Trophoblast cell (in vitro differentiated cells and primary cell): ENCODE measurements around the gene VTI1A.

Experiments
- DNase-seq, 2 donors: peaks; one replicate each; pipeline ENCODE4 v3.0.0-alpha.2; 2016
- H2AFZ ChIP-seq: 2 replicates; pipeline ENCODE4 v1.6.1; 2013; ENCODE audit warnings: low read length, moderate library complexity, mild to moderate bottlenecking; ENCODE audit not compliant: insufficient read depth, poor library complexity
- H2AK5ac ChIP-seq: 2 replicates; pipeline ENCODE4 v1.6.1; 2013; ENCODE audit warnings: mild to moderate bottlenecking, low read length
- H2BK120ac ChIP-seq: 2 replicates; pipeline ENCODE4 v1.6.1; 2013; ENCODE audit warnings: low read length, mild to moderate bottlenecking, moderate library complexity; ENCODE audit not compliant: insufficient read depth, poor library complexity
- H2BK12ac ChIP-seq: 2 replicates; pipeline ENCODE4 v1.6.1; 2013; ENCODE audit warnings: mild to moderate bottlenecking, low read length, moderate library complexity
- H2BK5ac ChIP-seq: 2 replicates; pipeline ENCODE4 v1.6.1; 2013; ENCODE audit warnings: low read length, low read depth, moderate library complexity, mild to moderate bottlenecking; ENCODE audit not compliant: poor library complexity
- H3K14ac ChIP-seq: 2 replicates; pipeline ENCODE4 v1.6.1; 2013; ENCODE audit warnings: mild to moderate bottlenecking, low read length
- H3K18ac ChIP-seq: 2 replicates; pipeline ENCODE4 v1.6.1; 2013; ENCODE audit warnings: mild to moderate bottlenecking, low read length
- H3K23ac ChIP-seq: 2 replicates; pipeline ENCODE4 v1.6.1; 2013; ENCODE audit warnings: low read length
- H3K27ac ChIP-seq: 2 replicates; pipeline ENCODE4 v1.5.1; 2013; ENCODE audit warnings: low read depth, mild to moderate bottlenecking, inconsistent platforms, low read length, moderate library complexity
- H3K27me3 ChIP-seq: 2 replicates; pipeline ENCODE4 v1.6.1; 2013; ENCODE audit warnings: inconsistent platforms, mild to moderate bottlenecking, low read length, moderate library complexity; ENCODE audit not compliant: insufficient read depth
- H3K36me3 ChIP-seq, 2 experiments: 1 replicate in 1 of 2; 2 replicates in 1 of 2; pipeline ENCODE4 v1.6.1; 2013; ENCODE audit warnings: low read length in 2 of 2, mild to moderate bottlenecking in 2 of 2, moderate library complexity in 1 of 2; ENCODE audit not compliant: insufficient read depth in 2 of 2, control insufficient read depth in 1 of 2
- H3K4ac ChIP-seq: 2 replicates; pipeline ENCODE4 v1.6.1; 2013; ENCODE audit warnings: low read depth, mild to moderate bottlenecking, low read length, moderate library complexity
- H3K4me1 ChIP-seq, 2 experiments: 1 replicate in 1 of 2; 2 replicates in 1 of 2; pipeline ENCODE4 v1.6.1; 2013; ENCODE audit warnings: low read length in 2 of 2, mild to moderate bottlenecking in 2 of 2, moderate library complexity in 1 of 2; ENCODE audit not compliant: insufficient read depth in 2 of 2, control insufficient read depth in 1 of 2
- H3K4me2 ChIP-seq: 2 replicates; pipeline ENCODE4 v1.6.1; 2013; ENCODE audit warnings: inconsistent platforms, mild to moderate bottlenecking, low read length, moderate library complexity
- H3K4me3 ChIP-seq: 2 replicates; pipeline ENCODE4 v1.5.1; 2013; ENCODE audit warnings: mild to moderate bottlenecking, low read depth, low read length, inconsistent platforms
- H3K79me1 ChIP-seq: one replicate; pipeline ENCODE4 v1.6.1; 2013; ENCODE audit warnings: low read length
- H3K79me2 ChIP-seq: 2 replicates; pipeline ENCODE4 v1.6.1; 2013; ENCODE audit warnings: low read length, mild to moderate bottlenecking; ENCODE audit not compliant: control insufficient read depth, insufficient read depth, poor library complexity
- H3K9ac ChIP-seq: 2 replicates; pipeline ENCODE4 v1.6.1; 2013; ENCODE audit warnings: mild to moderate bottlenecking, low read length
- H3K9me3 ChIP-seq: 2 replicates; pipeline ENCODE4 v1.6.1; 2013; ENCODE audit warnings: low read depth, mild to moderate bottlenecking, control low read depth, inconsistent platforms, low read length; ENCODE audit not compliant: insufficient read depth
- H4K12ac ChIP-seq: 2 replicates; pipeline ENCODE4 v1.6.1; 2013; ENCODE audit warnings: low read depth, mild to moderate bottlenecking, low read length, moderate library complexity
- H4K8ac ChIP-seq: 2 replicates; pipeline ENCODE4 v1.6.1; 2013; ENCODE audit warnings: low read depth, mild to moderate bottlenecking, low read length, moderate library complexity
- H4K91ac ChIP-seq: one replicate; pipeline ENCODE4 v1.6.1; 2013; ENCODE audit warnings: low read depth, mild to moderate bottlenecking, low read length, moderate library complexity
- WGBS: extraction: QIAGEN DNeasy Blood & Tissue Kit; methylation state at CpG from one replicate; pipeline ENCODE4 v1.1.7; 2013; ENCODE audit warnings: missing lambda C conversion rate; ENCODE audit not compliant: insufficient read length, insufficient coverage; ENCODE audit errors: extremely low coverage; 5-methylcytosine and 5-hydroxymethylcytosine counted together

The VTI1A gene

DNA sequence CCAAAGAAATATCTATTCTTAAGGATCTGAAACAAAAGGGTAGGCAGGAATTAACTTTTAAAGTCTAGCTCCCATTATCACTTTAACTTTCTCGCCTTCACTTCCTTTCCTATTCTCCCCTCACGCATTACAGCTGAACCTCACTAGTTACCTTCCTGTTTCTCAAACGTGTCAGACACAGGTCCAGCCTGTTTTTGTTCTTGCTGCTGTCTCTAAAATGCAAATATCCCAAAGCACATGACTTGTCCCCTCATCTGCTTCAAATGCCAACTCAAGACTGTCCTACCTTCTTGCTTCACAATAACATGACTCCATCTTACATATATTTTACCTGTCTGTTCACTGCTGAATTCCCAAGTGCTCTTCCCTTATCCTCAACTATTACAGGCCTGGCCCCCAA, 17.9 kb upstream of the VTI1A start:
- no peak overlapping the region for H2BK120ac ChIP-seq
- no peak overlapping the region for H2BK12ac ChIP-seq

DNA sequence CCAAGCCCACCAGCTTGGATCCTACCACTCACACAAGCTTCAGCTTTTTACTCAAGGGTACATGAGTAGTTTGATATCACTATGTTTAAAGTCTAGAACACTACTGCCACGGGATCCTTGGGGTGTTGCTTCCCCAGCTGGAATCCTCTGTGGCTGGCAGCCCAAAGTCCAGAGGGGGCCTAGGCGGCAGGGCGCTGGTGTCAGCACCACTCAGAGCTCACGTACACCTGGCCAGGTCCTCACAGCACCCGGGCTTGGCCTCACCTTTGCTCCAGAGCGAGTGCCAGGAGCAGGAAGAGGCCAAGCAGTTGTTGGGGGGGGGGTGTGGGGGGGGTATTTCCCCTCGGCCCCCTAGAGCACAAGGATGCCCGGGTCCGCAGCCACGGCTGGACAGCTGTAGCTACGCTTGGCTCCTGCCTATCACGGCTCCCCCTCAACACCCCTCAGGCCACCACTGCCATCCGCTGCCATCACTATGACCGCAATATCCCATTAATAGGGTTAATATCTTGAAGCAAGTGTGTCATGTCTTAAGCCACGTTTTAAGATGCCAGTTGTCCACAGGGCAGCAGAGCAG, 17.3 kb upstream of the VTI1A start:
- H4K8ac ChIP-seq, result no peak overlapping the region
- no peak overlapping the region for H2BK12ac ChIP-seq
- H3K14ac ChIP-seq, result no peak overlapping the region
- no peak overlapping the region for H3K27ac ChIP-seq
- H3K4ac ChIP-seq, result no peak overlapping the region
- no peak overlapping the region for H3K18ac ChIP-seq
- no peak for DNase-seq
- H4K12ac ChIP-seq, result no peak overlapping the region
- no peak overlapping the region for H4K91ac ChIP-seq
- H3K79me2 ChIP-seq, result no peaks in the 10 kb centered on the region
- H3K79me1 ChIP-seq, result no peaks in the 10 kb centered on the region
- no peak overlapping the region for H2BK5ac ChIP-seq
- H3K9ac ChIP-seq, result no peak overlapping the region
- no peak overlapping the region for H2BK120ac ChIP-seq
- H2AK5ac ChIP-seq, result no peak overlapping the region
- no peak overlapping the region for H3K4me3 ChIP-seq
- peaks cover 0 to 18% of the 10 kb centered on the region in 2 experiments for H3K36me3 ChIP-seq
- H2AFZ ChIP-seq, result no peak overlapping the region
- no CpG with 5 or more reads among the region's 15 CpGs for WGBS
- H3K27me3 ChIP-seq, result no peaks in the 10 kb centered on the region
- H3K9me3 ChIP-seq, result no peaks in the 10 kb centered on the region
- H3K23ac ChIP-seq, result no peak overlapping the region
- H3K4me2 ChIP-seq, result no peak overlapping the region
- H3K4me1 ChIP-seq, result no peaks in the 10 kb centered on the region

More for the DNA sequence above, 17.9 kb upstream of the VTI1A start:
- no peak overlapping the region for H4K91ac ChIP-seq
- WGBS, result 100% methylated on average over 2 of the region's 3 CpGs
- H4K12ac ChIP-seq, result no peak overlapping the region
- H3K4me1 ChIP-seq, result no peaks in the 10 kb centered on the region
- H3K14ac ChIP-seq, result no peak overlapping the region
- no peaks in the 10 kb centered on the region for H3K79me1 ChIP-seq
- no peak overlapping the region for H3K4me2 ChIP-seq
- peaks cover 0 to 17% of the 10 kb centered on the region in 2 experiments for H3K36me3 ChIP-seq
- peak; percentile 32 to 70 for DNase-seq
- H2AK5ac ChIP-seq, result no peak overlapping the region
- H3K79me2 ChIP-seq, result no peaks in the 10 kb centered on the region
- H3K9me3 ChIP-seq, result no peaks in the 10 kb centered on the region
- H4K8ac ChIP-seq, result no peak overlapping the region
- H3K4me3 ChIP-seq, result no peak overlapping the region
- no peak overlapping the region for H2BK5ac ChIP-seq
- H2AFZ ChIP-seq, result no peak overlapping the region
- H3K9ac ChIP-seq, result no peak overlapping the region
- H3K27me3 ChIP-seq, result no peaks in the 10 kb centered on the region
- no peak overlapping the region for H3K23ac ChIP-seq
- H3K4ac ChIP-seq, result no peak overlapping the region
- no peak overlapping the region for H3K27ac ChIP-seq
- H3K18ac ChIP-seq, result no peak overlapping the region

DNA sequence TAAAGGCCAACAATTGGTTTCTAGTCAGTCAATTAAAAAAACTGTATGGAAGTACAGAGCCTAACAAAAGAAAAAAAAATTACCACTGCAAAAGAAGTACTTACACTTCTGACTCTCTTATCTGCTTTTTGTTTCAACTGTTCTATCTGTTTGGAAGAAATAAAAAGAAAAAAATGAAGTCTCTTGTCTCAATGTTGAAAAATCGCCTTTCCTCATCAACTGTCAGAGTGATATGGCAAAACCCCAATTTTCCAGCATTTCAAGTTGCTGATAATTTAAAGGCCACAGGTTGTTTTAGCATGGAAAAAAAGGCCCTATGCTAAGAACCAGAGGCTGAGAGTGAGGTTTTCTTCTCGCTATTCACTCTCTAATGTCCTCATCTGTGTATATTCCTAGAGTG, 13.9 kb upstream of the VTI1A start:
- no peak overlapping the region for H3K23ac ChIP-seq
- H4K91ac ChIP-seq, result no peak overlapping the region
- H3K9ac ChIP-seq, result no peak overlapping the region
- no peak for DNase-seq
- no peak overlapping the region for H3K18ac ChIP-seq
- peaks cover 1 to 23% of the 10 kb centered on the region in 2 experiments for H3K36me3 ChIP-seq
- no peak overlapping the region for H2BK5ac ChIP-seq
- no peaks in the 10 kb centered on the region for H3K79me1 ChIP-seq
- no peak overlapping the region for H4K12ac ChIP-seq
- H3K4me3 ChIP-seq, result no peak overlapping the region
- H3K9me3 ChIP-seq, result no peaks in the 10 kb centered on the region
- H3K27me3 ChIP-seq, result no peaks in the 10 kb centered on the region
- no CpG with 5 or more reads among the region's 2 CpGs for WGBS
- H3K4me1 ChIP-seq, result no peaks in the 10 kb centered on the region
- no peak overlapping the region for H3K4ac ChIP-seq
- H2AFZ ChIP-seq, result no peak overlapping the region
- no peak overlapping the region for H3K27ac ChIP-seq
- no peak overlapping the region for H4K8ac ChIP-seq
- no peak overlapping the region for H3K14ac ChIP-seq
- H2BK12ac ChIP-seq, result no peak overlapping the region
- no peaks in the 10 kb centered on the region for H3K79me2 ChIP-seq
- no peak overlapping the region for H3K4me2 ChIP-seq
- no peak overlapping the region for H2AK5ac ChIP-seq
- H2BK120ac ChIP-seq, result no peak overlapping the region

DNA sequence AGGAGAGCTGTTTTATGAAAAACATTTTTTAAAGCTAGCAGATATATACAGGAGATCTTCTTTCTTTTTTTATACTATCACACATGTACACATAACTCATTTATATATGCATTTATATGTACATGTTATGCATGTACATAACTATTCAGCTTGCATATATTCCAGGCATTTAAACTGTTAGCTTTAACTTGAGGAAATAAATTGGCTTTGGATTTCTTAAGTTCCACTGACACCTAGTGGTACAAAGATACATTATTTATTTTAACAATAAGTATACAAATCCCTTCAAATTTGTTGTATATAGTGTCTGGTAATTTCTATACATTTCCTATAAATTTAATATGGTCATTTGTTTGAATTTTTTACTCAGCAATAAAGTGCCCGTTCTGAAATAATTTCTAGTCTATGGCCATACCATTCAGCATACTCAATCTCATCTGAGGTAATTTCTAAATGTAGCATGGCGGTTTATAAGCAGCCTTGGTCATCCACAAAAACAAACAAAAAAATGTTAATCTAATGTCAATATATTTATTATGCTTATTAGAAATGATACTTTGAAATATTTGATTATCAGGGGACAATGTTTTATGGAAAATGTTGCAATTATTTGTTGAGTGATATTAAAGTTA, 11.9 kb upstream of the VTI1A start:
- no peak overlapping the region for H4K91ac ChIP-seq
- no peak overlapping the region for H4K8ac ChIP-seq
- H3K14ac ChIP-seq, result no peak overlapping the region
- H3K4ac ChIP-seq, result no peak overlapping the region
- H3K36me3 ChIP-seq, result peaks cover 1 to 21% of the 10 kb centered on the region in 2 experiments
- no peak overlapping the region for H2AFZ ChIP-seq
- H3K79me1 ChIP-seq, result no peaks in the 10 kb centered on the region
- H3K79me2 ChIP-seq, result no peaks in the 10 kb centered on the region
- no peak overlapping the region for H3K4me3 ChIP-seq
- no peaks in the 10 kb centered on the region for H3K4me1 ChIP-seq
- H2BK120ac ChIP-seq, result no peak overlapping the region
- H2AK5ac ChIP-seq, result no peak overlapping the region
- H3K9ac ChIP-seq, result no peak overlapping the region
- H3K18ac ChIP-seq, result no peak overlapping the region
- no peaks in the 10 kb centered on the region for H3K9me3 ChIP-seq
- WGBS, result no CpG with 5 or more reads among the region's 2 CpGs
- H2BK12ac ChIP-seq, result no peak overlapping the region
- no peaks in the 10 kb centered on the region for H3K27me3 ChIP-seq
- H3K23ac ChIP-seq, result no peak overlapping the region
- no peak overlapping the region for H3K4me2 ChIP-seq
- DNase-seq, result peak; percentile 17 to 81
- no peak overlapping the region for H2BK5ac ChIP-seq
- H4K12ac ChIP-seq, result no peak overlapping the region
- no peak overlapping the region for H3K27ac ChIP-seq
